Activated B cell treated with CpG ODN at 0.5 μM for 24 hours (primary cell): ENCODE data around the gene GEN1. TPM values are rescaled to one million over a fixed set of nuclear protein-coding genes. Genes with fewer than 3 reads are reported as not detected.
A peak's percentile ranks its signal among the peaks of the same experiment; 100 is the strongest.

Source experiments
- ATAC-seq: fragments of 200-7000 bp; cut with Tn5 transposase; one replicate; pipeline ENCODE4 v1.10.0; 2021; ENCODE audit warnings: low read depth, mild to moderate bottlenecking, moderate library complexity
- CTCF ChIA-PET: fragments of 350-600 bp; sonication (Branson Sonifier 250); formaldehyde crosslinking; loops from one replicate; lab custom pipeline; 2021; ENCODE audit warnings: antibody characterized with exemption; lab: Charles Lee
- POLR2A ChIA-PET: fragments of 350-600 bp; sonication (Branson Sonifier 250); formaldehyde crosslinking; loops from one replicate; lab custom pipeline; 2021; ENCODE audit warnings: antibody characterized with exemption; lab: Charles Lee
- DNase-seq: peaks from one replicate; pipeline ENCODE4 v3.0.0; 2022
- H3K27ac Mint-ChIP-seq: one replicate; pipeline ENCODE4 v1.8.0; 2020; ENCODE audit warnings: mixed read lengths
- H3K27me3 Mint-ChIP-seq: one replicate; pipeline ENCODE4 v1.8.0; 2021; ENCODE audit warnings: mixed read lengths
- H3K36me3 Mint-ChIP-seq: one replicate; pipeline ENCODE4 v1.8.0; 2021; ENCODE audit warnings: low read depth, mixed read lengths
- H3K4me1 Mint-ChIP-seq: one replicate; pipeline ENCODE4 v1.8.0; 2021; ENCODE audit warnings: mixed read lengths
- H3K4me3 Mint-ChIP-seq: one replicate; pipeline ENCODE4 v1.8.0; 2020; ENCODE audit warnings: mild to moderate bottlenecking, mixed read lengths
- H3K9me3 Mint-ChIP-seq: one replicate; pipeline ENCODE4 v1.8.0; 2020; ENCODE audit warnings: mixed read lengths
- intact Hi-C: fragments of 100-400 bp; cut with micrococcal nuclease; formaldehyde crosslinking; loops from one replicate; pipeline ENCODE4 v1.15.1; 2024
- total RNA-seq: library from RNA; stranded (reverse); gene quantifications from 2 replicates; pipeline ENCODE4 v1.2.3, GENCODE V29; 2022
- TF ChIP-seq, protein P1 (sequence below): fragments of 200-600 bp; IDR thresholded peaks from one replicate; pipeline ENCODE4 v1.8.0; 2022; ENCODE audit warnings: antibody characterized with exemption, mild to moderate bottlenecking

Gene GEN1
- total RNA-seq, 1 donor from 2014 or later: 163 TPM

DNA sequence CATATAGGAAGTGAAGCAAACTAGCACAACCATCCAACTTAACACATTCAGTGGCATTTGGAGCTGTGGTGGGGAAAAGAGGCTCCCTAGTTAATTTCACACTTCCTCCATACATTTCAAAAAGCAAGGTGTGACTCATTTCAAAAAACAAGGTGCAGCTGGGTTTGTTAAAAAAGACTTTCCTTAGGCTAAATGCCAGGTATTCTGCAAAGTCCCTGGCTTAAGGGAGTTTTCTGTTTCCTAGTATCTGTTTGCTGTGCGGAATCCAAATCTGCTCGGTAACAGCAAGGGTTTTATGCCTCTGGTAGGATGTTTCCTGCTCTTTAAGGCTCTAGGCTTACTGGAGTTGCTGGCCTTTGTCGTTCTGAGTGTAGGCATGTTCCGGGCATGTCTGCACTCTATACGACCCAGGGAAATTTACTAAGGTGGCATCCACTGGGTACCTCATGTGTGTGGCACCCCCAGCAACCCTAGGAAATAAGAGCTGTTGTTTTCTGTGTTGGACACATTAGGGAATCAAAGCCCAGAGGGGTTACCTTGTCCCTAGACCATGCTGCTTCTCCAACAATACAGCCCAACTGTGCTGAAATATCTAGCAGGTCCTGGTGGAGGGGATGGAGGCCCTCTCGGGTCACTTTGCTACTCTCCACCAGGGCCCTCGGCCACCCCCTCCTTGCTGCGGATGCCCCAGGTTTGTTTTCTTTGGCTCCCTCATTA lies 61.7 kb downstream of the GEN1 start:
- ChIA-PET CTCF (no interaction called here), POLR2A (interaction anchor here (0.8 to 10.6 kb wide), 4 partner anchors 10 to 62 kb away, joined by 3 to 172 read pairs (median 51); partner anchors contain the start of genes GEN1 and SMC6)
- TF ChIP-seq, protein P1, sequence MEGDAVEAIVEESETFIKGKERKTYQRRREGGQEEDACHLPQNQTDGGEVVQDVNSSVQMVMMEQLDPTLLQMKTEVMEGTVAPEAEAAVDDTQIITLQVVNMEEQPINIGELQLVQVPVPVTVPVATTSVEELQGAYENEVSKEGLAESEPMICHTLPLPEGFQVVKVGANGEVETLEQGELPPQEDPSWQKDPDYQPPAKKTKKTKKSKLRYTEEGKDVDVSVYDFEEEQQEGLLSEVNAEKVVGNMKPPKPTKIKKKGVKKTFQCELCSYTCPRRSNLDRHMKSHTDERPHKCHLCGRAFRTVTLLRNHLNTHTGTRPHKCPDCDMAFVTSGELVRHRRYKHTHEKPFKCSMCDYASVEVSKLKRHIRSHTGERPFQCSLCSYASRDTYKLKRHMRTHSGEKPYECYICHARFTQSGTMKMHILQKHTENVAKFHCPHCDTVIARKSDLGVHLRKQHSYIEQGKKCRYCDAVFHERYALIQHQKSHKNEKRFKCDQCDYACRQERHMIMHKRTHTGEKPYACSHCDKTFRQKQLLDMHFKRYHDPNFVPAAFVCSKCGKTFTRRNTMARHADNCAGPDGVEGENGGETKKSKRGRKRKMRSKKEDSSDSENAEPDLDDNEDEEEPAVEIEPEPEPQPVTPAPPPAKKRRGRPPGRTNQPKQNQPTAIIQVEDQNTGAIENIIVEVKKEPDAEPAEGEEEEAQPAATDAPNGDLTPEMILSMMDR: no peak
- H3K9me3 Mint-ChIP-seq: peaks cover 2% of the 10 kb centered on the region
- no peaks in the 10 kb centered on the region for H3K27me3 Mint-ChIP-seq
- peak overlapping the region; percentile 69 for H3K27ac Mint-ChIP-seq
- H3K36me3 Mint-ChIP-seq: no peaks in the 10 kb centered on the region
- no peak for ATAC-seq
- peaks cover 85% of the 10 kb centered on the region for H3K4me1 Mint-ChIP-seq
- H3K4me3 Mint-ChIP-seq: peak overlapping the region; percentile 24
- intact Hi-C loops: no loop called here
- no peak for DNase-seq

DNA sequence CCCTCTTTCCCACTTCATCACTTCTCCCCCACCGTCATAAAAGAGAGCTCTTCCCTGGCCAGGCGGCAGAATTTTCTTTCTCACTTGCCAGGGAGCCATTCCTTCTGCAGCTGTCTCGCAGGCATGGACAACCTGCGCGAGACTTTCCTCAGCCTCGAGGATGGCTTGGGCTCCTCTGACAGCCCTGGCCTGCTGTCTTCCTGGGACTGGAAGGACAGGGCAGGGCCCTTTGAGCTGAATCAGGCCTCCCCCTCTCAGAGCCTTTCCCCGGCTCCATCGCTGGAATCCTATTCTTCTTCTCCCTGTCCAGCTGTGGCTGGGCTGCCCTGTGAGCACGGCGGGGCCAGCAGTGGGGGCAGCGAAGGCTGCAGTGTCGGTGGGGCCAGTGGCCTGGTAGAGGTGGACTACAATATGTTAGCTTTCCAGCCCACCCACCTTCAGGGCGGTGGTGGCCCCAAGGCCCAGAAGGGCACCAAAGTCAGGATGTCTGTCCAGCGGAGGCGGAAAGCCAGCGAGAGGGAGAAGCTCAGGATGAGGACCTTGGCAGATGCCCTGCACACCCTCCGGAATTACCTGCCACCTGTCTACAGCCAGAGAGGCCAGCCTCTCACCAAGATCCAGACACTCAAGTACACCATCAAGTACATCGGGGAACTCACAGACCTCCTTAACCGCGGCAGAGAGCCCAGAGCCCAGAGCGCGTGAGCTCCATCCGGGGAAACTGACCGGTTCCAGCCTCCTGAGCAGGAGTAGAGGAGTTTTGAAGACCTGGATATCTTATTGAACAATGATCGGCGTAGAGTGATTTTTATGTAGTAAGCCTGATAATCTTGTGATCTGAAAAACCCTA lies 62.7 kb downstream of the GEN1 start, which contains the start of gene MSGN1:
Gene MSGN1, plus strand, starts transcription at position 65 of the 850 bp plus-strand sequence. Its CDS starts 59 bp downstream, at position 124.
- intact Hi-C loops: no loop called here
- TF ChIP-seq, protein P1: no peak
- Mint-ChIP-seq H3K4me3 (peak within 1 kb of the TSS; percentile 24), H3K27ac (peak within 1 kb of the TSS; percentile 69), H3K9me3 (peaks cover 2% of the 10 kb centered on the region), H3K4me1 (peaks cover 86% of the 10 kb centered on the region), H3K36me3 (no peaks in the 10 kb centered on the region), H3K27me3 (no peaks in the 10 kb centered on the region)
- ChIA-PET CTCF (no interaction called here), POLR2A (interaction anchor here (1.5 to 10.6 kb wide), 2 partner anchors 12 to 63 kb away, joined by 4 to 172 read pairs; partner anchors contain the start of genes GEN1 and SMC6)
- DNase-seq: no peak
- ATAC-seq: no peak

DNA sequence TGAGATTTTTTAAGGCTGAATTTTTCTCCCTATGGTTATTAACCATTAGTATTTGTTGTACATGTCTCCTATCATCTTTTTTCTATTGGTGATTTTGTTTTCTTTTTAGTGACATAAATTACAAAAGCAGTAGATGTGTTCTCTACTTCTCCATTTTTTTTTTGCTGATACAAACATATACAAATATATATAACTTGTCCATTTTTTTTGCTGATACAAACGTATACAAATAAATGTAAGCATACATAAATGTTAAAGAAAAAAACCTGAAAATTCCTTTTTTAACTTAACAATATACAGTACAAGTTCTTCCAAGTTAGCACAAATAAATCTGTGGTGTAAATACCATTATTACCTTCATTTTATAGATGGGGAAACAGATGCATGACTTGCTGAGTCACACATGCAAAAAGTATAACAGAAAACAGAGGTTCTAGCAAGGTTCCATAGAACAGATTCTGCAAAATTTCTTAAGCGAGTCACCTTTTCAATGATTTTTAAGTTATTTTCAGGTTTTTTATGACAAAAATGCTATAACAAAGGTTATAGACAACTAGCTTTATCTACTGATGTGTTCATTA lies 64.4 kb downstream of the GEN1 start:
- ATAC-seq (no peak), DNase-seq (no peak)
- Mint-ChIP-seq H3K36me3 (no peaks in the 10 kb centered on the region), H3K9me3 (peaks cover 2% of the 10 kb centered on the region), H3K4me1 (peaks cover 86% of the 10 kb centered on the region), H3K27me3 (no peaks in the 10 kb centered on the region), H3K4me3 (no peak overlapping the region), H3K27ac (peak overlapping the region; percentile 26)
- intact Hi-C loops: no loop called here
- ChIA-PET CTCF (no interaction called here), POLR2A (interaction anchor here (3.6 to 10.6 kb wide), 2 partner anchors 14 to 65 kb away, joined by 20 to 172 read pairs; partner anchors contain the start of genes GEN1 and SMC6)
- TF ChIP-seq, protein P1: no peak

DNA sequence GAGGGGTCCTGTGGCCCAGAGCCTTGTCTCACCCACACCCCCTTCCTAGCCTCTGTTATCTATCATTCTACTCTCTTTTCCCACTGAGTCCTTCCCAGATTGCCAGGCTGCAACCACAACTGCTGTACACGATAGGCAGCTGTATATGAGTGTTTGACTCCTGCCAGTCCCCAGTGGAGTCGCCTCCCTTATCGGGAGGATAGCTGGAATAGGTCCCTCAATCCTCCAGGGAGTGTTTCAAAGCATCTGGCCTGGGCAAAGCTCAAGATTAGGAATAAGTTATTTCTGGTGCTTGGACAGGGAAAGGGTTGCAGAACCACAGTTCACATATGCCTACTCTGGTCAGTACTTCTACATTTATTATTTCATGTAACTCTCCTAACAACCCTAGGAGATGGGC lies 67.1 kb downstream of the GEN1 start:
- H3K4me1 Mint-ChIP-seq: peaks cover 85% of the 10 kb centered on the region
- no peaks in the 10 kb centered on the region for H3K9me3 Mint-ChIP-seq
- H3K27ac Mint-ChIP-seq: peak overlapping the region; percentile 88
- peaks cover 3% of the 10 kb centered on the region for H3K36me3 Mint-ChIP-seq
- TF ChIP-seq, protein P1: no peak
- ATAC-seq (no peak), DNase-seq (no peak)
- ChIA-PET CTCF (no interaction called here), POLR2A (interaction anchor here (0.8 to 10.6 kb wide), 5 partner anchors 8 to 67 kb away, joined by 3 to 172 read pairs (median 20); partner anchors contain the start of genes GEN1 and SMC6)
- no peaks in the 10 kb centered on the region for H3K27me3 Mint-ChIP-seq
- no peak overlapping the region for H3K4me3 Mint-ChIP-seq
- intact Hi-C loops: loop anchor here (5.0 kb wide), 1 partner anchor 34 kb away; no protein-coding TSS in a partner anchor
